NCI-H345 (cell line): Measurements from ENCODE around the gene CHRND.
A peak's percentile ranks its signal among the peaks of the same experiment; 100 is the strongest.
"Not testable (repeated sequence)": the region's sequence is repeated elsewhere in the genome, so short reads cannot be mapped to it uniquely, and the experiment has no call there.

Experiments
- DNase-seq: peaks from one replicate; lab custom pipeline; 2025; lab: John Stamatoyannopoulos, UW

Gene CHRND

DNA sequence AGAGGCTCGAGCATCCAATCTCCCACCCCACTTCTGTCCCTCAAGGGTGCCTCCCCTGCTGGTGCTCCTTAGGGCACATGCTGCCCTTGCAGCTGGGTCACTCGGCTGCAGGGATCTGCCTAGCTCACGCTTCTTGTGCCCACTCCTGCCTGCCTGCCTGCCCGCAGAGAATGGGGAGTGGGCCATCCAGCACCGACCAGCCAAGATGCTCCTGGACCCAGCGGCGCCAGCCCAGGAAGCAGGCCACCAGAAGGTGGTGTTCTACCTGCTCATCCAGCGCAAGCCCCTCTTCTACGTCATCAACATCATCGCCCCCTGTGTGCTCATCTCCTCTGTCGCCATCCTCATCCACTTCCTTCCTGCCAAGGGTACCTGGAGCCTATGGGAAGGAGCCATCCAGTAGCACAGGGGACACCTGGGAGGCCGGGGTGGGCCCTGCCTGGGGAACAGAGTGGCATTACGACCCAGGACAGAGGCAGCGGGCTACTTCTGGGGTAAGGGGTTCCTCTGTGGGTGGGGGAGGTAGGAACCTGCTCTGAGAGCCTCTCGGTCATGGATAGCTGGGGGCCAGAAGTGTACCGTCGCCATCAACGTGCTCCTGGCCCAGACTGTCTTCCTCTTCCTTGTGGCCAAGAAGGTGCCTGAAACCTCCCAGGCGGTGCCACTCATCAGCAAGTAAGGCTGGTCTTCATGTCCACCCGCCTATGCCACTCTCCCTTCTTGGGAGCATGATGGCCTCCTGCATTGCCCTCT lies 16.9 kb downstream of the CHRND start:
- no peak for DNase-seq

DNA sequence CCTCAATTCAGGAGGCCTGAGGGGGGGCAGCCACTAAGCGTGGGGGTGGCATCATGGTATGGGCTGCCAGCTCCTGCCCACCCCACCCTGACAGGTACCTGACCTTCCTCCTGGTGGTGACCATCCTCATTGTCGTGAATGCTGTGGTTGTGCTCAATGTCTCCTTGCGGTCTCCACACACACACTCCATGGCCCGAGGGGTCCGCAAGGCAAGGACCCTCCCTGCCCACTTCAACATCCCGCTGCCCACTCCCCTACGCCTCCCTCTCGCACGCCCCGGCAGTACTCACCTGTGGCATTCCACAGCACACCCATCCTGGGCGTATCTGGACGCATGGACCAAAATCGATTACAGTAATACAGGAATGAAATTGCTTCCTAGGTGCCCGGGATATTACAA lies 17.5 kb downstream of the CHRND start:
- no peak for DNase-seq

GRCh38 chr2:232543928-232544631 lies 18.1 kb downstream of the CHRND start:
- no peak for DNase-seq

DNA sequence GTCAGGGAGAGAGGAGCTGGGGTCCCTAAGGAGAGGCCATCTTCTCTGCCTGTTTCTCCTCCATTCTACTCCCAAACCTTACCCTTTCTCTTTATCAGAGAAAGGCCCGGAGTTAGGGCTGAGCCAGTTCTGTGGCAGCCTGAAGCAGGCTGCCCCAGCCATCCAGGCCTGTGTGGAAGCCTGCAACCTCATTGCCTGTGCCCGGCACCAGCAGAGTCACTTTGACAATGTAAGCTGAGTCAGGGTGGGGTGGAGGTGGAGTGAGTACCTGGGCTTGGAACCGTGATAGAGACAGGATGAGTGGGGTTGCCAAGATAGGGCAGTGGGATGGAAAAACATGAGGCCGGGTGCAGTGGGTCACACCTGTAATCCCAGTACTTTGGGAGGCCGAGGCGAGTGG lies 18.7 kb downstream of the CHRND start:
- DNase-seq = no peak

- DNase-seq = no peak
Observed at GRCh38 chr2:232545511-232546375, 19.8 kb downstream of the CHRND start.

DNA sequence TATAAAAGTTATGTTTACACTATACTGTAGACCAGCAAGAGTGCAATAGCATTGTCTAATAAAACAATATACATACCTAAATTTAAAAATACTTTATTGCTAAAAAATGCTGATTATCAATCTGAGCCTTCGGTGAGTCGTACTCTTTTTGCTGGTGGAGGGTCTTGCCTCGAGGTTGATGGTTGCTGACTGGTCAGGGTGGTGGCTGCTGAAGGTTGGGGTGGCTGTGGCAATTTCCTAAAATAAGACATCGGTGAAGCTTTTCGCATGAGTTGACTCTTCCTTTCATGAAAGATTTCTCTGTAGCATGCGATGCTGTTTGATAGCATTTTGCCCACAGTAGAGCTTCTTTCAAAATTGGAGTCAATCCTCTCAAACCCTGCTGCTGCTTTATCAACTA lies 22.0 kb downstream of the CHRND start:
- DNase-seq = no peak

DNA sequence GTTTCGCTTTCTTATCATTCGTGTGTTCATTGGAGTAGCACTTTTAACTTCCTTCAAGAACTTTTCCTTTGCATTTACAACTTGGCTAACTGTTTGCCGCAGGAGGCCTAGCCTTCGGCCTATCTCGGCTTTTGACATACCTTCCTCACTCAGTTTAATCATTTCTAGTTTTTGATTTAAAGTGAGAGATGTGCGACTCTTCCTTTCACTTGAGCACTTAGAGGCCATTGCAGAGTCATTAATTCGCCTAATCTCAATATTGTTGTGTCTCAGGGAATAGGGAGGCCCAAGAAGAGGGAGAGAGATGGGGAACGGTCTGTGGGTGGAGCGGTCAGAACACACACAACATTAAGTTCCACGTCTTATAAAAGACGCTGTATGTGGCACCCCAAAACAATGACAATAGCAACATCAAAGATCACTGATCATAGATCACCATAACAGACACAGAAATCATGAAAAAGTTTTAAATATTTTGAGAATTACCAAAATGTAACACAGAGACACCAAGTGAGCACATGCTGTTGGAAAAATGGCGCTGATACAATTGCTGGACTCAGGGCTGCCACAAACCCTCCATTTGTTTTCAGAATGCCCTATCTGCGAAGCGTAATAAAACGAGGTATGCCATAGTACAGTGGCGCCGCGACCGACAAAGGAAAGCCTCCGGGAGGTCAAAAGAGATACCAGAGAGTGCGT lies 23.8 kb downstream of the CHRND start:
- DNase-seq = no peak

GRCh38 chr2:232550354-232551249 lies 24.6 kb downstream of the CHRND start, which contains the start of the genes EIF4E2 and TIGD1:
EIF4E2 (plus strand) TSS chr2:232550689; CDS start chr2:232550725, 36 bp downstream.
TIGD1 (minus strand) TSS chr2:232550557; CDS start chr2:232549882, 675 bp downstream.
- DNase-seq = peak; percentile 93

- DNase-seq = no peak
Observed at GRCh38 chr2:232551250-232551638, 25.3 kb downstream of the CHRND start.

- no peak for DNase-seq
Observed at GRCh38 chr2:232551776-232552175, 25.8 kb downstream of the CHRND start.

DNA sequence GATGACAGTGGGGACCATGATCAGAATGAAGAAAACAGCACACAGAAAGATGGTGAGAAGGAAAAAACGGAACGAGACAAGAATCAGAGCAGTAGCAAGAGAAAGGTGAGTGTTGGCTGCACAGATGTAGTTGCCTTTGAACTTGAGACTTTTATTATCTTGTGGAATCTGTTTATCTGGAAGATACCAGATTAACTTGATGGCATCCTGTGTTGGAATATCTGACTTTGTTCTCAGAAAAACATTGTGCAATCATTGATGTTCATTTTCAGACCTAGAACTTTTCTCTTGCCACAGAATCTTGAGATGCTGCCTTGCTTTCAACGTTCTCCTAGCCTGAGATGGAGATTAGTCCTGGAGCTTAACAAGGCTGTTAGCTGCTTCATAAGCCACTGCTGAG lies 30.5 kb downstream of the CHRND start:
- no peak for DNase-seq

DNA sequence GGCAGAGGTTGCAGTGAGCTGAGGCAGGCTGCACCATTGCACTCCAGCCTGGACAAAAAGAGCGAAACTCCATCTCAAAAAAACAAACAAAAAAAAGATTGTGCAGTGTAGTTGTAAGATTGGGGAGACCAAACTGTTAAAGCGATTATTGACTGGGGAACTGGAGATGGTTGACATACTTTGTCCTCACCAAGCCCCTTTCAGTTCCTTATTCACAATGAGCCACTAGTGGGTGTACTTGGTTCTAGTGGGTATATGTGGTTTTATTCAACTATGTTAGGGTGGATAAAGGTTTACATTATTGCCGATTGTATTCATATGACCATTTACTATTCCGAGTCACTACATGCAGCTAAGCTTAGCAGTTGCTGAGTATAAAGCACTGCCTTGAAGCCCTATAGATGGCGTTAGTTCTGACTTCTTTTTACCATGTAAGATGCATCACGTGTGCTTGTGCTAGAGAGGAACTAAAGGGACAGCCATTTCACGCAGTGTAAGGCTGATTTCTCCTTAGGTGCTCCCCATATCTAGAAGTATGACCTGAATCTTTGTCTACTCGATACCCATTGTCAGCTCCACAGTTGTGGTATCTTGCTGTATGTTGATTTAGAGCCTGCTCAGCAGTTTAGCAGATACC lies 36.7 kb downstream of the CHRND start:
- DNase-seq = no peak

- no peak for DNase-seq
Observed at GRCh38 chr2:232563580-232563979, 37.6 kb downstream of the CHRND start.

DNA sequence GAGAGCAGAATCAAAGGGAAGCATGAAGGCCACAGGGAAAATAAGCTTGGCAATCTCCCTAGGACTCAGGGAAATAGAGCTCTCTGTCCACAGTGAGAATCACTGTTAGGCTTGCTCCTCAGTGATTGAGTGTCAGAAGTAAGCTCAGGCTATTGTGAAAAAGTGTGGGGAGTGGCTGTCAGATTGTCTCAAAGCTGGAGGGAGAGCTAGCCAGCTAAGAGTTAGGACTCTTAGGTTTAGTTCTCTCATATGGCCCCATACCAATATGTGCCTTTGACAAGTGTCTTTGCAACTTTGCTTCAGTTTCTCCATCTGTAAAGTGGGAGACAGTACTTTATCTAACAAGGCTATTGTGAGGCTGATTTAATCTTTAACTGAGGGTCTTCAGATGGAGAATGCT lies 41.8 kb downstream of the CHRND start:
- DNase-seq = no peak

DNA sequence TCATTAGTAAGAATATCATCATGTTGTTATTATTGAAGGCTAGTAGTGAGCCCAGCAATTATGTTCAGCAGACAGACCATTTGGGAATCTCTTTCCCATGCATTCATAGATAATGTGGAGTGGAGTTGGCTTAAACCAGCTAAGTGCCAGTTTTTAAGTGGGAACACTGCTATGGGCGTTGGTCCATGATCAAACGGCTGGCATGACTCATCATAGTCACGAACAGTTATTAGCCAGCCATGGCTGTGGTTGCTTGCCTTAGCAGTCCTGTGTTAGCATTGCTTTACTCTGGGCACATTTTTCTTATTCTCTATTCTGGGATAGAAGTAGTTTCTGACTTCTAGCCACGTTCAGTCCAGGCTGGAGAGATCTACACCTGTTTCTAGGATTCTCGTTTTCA lies 42.2 kb downstream of the CHRND start:
- no peak for DNase-seq

DNA sequence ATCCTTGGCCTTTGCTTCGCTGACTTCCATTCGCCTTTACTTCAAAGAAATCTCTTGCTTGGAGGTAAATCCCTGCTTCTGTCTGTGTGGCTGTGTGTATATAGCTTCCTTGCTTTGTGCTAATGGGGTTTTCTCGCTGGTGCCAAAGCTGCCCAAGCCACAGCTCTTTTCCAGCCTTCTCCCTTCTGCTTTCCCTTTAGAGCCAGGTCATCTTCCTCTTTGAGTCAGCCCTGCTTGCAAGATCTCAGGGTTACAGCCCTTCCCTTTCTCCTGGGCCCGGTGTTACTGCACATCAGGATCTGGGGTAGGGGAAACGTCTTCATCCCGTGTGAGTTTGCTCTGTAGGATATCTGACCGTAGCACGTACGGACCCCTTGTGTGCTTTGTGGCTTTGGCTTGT lies 43.6 kb downstream of the CHRND start:
- DNase-seq = no peak

DNA sequence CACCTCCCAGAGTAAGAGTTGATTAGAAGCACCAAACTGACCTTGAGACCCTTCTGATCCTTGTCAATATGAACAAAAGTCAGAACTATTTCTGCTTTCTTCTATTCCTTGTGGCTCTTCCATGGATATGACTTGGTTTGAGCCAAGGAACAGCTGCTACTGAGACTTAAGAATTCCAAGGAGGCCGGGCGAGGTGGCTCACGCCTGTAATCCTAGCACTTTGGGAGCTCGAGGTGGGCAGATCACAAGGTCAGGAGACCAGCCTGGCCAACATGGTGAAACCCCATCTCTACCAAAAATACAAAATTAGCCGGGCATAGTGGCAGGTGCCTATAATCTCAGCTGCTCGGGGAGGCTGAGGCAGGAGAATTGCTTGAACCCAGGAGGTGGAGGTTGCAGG lies 44.5 kb downstream of the CHRND start:
- not testable (repeated sequence) for DNase-seq

GRCh38 chr2:232571026-232571474 lies 45.1 kb downstream of the CHRND start:
- no peak for DNase-seq

- DNase-seq = no peak
Observed at GRCh38 chr2:232573042-232573441, 47.1 kb downstream of the CHRND start.

DNA sequence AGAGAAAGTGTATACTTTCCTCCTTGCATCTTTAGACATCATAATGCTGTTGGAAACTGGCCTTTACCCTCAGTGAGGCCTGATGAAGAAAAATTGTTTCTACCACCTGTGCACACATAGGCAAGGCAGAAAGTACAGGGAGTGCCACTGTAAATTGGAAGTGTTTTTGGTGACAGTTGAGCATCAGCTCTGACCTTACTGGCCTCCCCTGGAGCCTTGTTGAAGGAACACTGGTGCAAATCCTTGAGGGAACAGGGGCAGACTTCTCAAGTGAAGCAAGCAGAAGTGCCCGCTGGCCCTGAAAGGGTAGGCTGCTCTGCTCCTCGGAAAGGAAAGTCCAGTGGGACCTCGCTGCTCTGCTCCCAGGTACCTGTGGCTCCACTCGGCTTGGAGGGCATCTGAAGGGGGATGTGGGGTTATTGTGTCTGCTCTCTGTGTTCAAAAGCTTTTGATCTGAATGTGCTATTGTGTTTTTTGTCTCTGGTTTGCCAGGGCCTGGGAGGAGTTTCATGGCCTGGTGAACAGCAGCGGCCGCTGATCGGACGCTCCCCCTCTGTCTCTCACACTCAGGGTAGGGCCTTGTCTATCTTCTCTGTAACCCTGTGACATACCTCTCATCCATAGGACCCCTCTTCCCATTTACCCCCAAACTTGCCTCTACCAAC lies 47.9 kb downstream of the CHRND start:
- DNase-seq = no peak
